Astrocyte of the spinal cord (primary cell): ENCODE data around the gene FRYL.
A peak's percentile ranks its signal among the peaks of the same experiment; 100 is the strongest.

ENCODE experiments used
- DNase-seq: peaks from one replicate; pipeline ENCODE4 v3.0.0; 2011; ENCODE audit warnings: low read depth, low spot score
- H3K4me3 ChIP-seq: 2 replicates; pipeline ENCODE4 v1.5.1; 2011; ENCODE audit warnings: low read depth, mild to moderate bottlenecking, low read length, moderate library complexity
- in situ Hi-C: cut with HindIII; loops from 2 replicates; pipeline ENCODE4 v1.10.0; 2017; ENCODE audit warnings: low sequenced_read_pairs
- TF ChIP-seq, protein P1 (sequence below): IDR thresholded peaks from 2 replicates; pipeline ENCODE4 v1.5.1; 2012; ENCODE audit warnings: low read depth, mild to moderate bottlenecking, low read length, inconsistent platforms

The FRYL gene

DNA sequence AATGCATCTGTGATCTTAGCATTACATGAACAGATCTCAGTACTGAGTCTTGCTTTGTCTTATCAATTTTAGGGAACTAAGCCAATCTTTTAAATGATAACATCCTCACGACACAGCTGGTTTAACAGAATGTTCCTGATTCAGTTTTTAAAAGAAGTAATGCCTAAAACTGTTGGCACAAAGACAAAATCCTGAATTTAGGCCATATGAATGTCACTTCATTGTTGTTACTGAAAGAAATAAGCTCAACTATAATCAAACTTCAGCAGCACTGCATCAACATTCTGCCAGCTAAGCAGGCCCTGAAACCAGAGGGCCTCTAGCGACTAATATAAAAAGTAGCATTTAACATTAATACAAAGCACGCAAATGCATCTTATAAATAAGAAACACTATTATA lies 130.6 kb downstream of the FRYL start:
- in situ Hi-C loops = no loop called here
- DNase-seq = no peak
- no peak overlapping the region for H3K4me3 ChIP-seq
- TF ChIP-seq, protein P1, sequence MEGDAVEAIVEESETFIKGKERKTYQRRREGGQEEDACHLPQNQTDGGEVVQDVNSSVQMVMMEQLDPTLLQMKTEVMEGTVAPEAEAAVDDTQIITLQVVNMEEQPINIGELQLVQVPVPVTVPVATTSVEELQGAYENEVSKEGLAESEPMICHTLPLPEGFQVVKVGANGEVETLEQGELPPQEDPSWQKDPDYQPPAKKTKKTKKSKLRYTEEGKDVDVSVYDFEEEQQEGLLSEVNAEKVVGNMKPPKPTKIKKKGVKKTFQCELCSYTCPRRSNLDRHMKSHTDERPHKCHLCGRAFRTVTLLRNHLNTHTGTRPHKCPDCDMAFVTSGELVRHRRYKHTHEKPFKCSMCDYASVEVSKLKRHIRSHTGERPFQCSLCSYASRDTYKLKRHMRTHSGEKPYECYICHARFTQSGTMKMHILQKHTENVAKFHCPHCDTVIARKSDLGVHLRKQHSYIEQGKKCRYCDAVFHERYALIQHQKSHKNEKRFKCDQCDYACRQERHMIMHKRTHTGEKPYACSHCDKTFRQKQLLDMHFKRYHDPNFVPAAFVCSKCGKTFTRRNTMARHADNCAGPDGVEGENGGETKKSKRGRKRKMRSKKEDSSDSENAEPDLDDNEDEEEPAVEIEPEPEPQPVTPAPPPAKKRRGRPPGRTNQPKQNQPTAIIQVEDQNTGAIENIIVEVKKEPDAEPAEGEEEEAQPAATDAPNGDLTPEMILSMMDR = no peak

GRCh38 chr4:48645225-48645794 lies 134.8 kb downstream of the FRYL start:
- TF ChIP-seq, protein P1 = no peak
- H3K4me3 ChIP-seq = no peak overlapping the region
- in situ Hi-C loops = no loop called here
- no peak for DNase-seq

GRCh38 chr4:48642421-48643374 lies 137.4 kb downstream of the FRYL start:
- in situ Hi-C loops = no loop called here
- DNase-seq = peak; percentile 42
- H3K4me3 ChIP-seq = no peak overlapping the region
- TF ChIP-seq, protein P1 = no peak

DNA sequence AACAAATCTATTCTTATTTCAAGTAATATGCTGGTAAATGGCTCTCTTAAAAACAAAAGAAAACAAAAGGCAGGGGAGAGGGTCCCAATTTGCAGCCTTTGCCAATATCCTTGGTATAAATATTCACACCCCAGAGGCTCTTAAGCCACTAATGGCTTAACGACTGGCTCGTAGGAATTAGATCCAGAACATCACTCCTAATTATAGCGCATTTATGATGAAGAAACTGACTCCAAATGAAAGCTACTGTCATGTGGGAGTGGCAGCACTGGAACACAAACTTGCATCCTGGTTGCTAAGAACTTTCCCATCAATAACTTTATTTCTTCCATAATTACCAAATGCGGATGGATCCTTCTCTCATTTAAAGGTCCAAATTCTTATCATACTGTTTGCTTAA lies 138.7 kb downstream of the FRYL start:
- TF ChIP-seq, protein P1 = no peak
- no peak overlapping the region for H3K4me3 ChIP-seq
- in situ Hi-C loops = no loop called here
- no peak for DNase-seq

GRCh38 chr4:48640699-48641098 lies 139.4 kb downstream of the FRYL start:
- TF ChIP-seq, protein P1 = no peak
- in situ Hi-C loops = no loop called here
- no peak overlapping the region for H3K4me3 ChIP-seq
- no peak for DNase-seq

- TF ChIP-seq, protein P1 = no peak
- no peak for DNase-seq
- no peak overlapping the region for H3K4me3 ChIP-seq
- in situ Hi-C loops = no loop called here
Measured at GRCh38 chr4:48640225-48640624, 139.9 kb downstream of the FRYL start.
